Type B pancreatic cell (in vitro differentiated cells): ENCODE measurements around the gene PTPN23. TPM values are rescaled to one million over a fixed set of nuclear protein-coding genes. Genes with fewer than 3 reads are reported as not detected.

Experiments
- DNase-seq: peaks from one replicate; pipeline ENCODE4 v3.0.0; 2021; ENCODE audit warnings: mixed read lengths; ENCODE audit not compliant: unreplicated experiment; ENCODE audit errors: extremely low spot score
- H3K27ac Mint-ChIP-seq: 2 replicates; pipeline ENCODE4 v1.8.0; 2021; ENCODE audit warnings: mild to moderate bottlenecking, mixed read lengths
- H3K27me3 Mint-ChIP-seq: 2 replicates; pipeline ENCODE4 v1.8.0; 2021; ENCODE audit warnings: mixed read lengths
- H3K36me3 Mint-ChIP-seq: 2 replicates; pipeline ENCODE4 v1.8.0; 2021; ENCODE audit warnings: mixed read lengths
- H3K4me1 Mint-ChIP-seq: one replicate; pipeline ENCODE4 v1.8.0; 2021; ENCODE audit warnings: mixed read lengths; ENCODE audit not compliant: unreplicated experiment
- H3K4me3 Mint-ChIP-seq: 2 replicates; pipeline ENCODE4 v1.8.0; 2021; ENCODE audit warnings: mild to moderate bottlenecking, mixed read lengths
- H3K9me3 Mint-ChIP-seq: 2 replicates; pipeline ENCODE4 v1.8.0; 2021; ENCODE audit warnings: mixed read lengths
- CTCF ChIP-seq: fragments of 200-600 bp; sonication (generic); conservative IDR thresholded peaks from 2 replicates; pipeline ENCODE4 v1.5.0; 2021; ENCODE audit warnings: antibody characterized with exemption, mild to moderate bottlenecking
- total RNA-seq: library from RNA; stranded (reverse); gene quantifications from 2 replicates; pipeline ENCODE4 v1.2.1, GENCODE V29; 2021; ENCODE audit warnings: low replicate concordance

Gene PTPN23
- total RNA-seq, 1 donor from 2014 or later, result 52.5 TPM

GRCh38 chr3:47404431-47404876 is 23.6 kb downstream of the PTPN23 start:
- H3K27ac Mint-ChIP-seq, result no peak overlapping the region

GRCh38 chr3:47404955-47405790 is 24.4 kb downstream of the PTPN23 start:
- DNase-seq, result no peak
- H3K4me1 Mint-ChIP-seq, result no peaks in the 10 kb centered on the region
- no peak overlapping the region for H3K27ac Mint-ChIP-seq
- H3K9me3 Mint-ChIP-seq, result no peaks in the 10 kb centered on the region
- H3K4me3 Mint-ChIP-seq, result no peak overlapping the region
- H3K27me3 Mint-ChIP-seq, result no peaks in the 10 kb centered on the region
- H3K36me3 Mint-ChIP-seq, result peaks cover 4% of the 10 kb centered on the region
- TF ChIP-seq CTCF, result no peak

More at GRCh38 chr3:47404431-47404876, 23.6 kb downstream of the PTPN23 start:
- DNase-seq, result no peak
- H3K4me3 Mint-ChIP-seq, result no peak overlapping the region
- peaks cover 4% of the 10 kb centered on the region for H3K36me3 Mint-ChIP-seq
- no peaks in the 10 kb centered on the region for H3K4me1 Mint-ChIP-seq
- no peaks in the 10 kb centered on the region for H3K9me3 Mint-ChIP-seq
- no peak for TF ChIP-seq CTCF
- H3K27me3 Mint-ChIP-seq, result no peaks in the 10 kb centered on the region

- H3K4me3 Mint-ChIP-seq, result no peak overlapping the region
- no peak for DNase-seq
- no peaks in the 10 kb centered on the region for H3K4me1 Mint-ChIP-seq
- H3K27me3 Mint-ChIP-seq, result no peaks in the 10 kb centered on the region
- H3K9me3 Mint-ChIP-seq, result no peaks in the 10 kb centered on the region
- no peak for TF ChIP-seq CTCF
- H3K36me3 Mint-ChIP-seq, result peaks cover 4% of the 10 kb centered on the region
- H3K27ac Mint-ChIP-seq, result no peak overlapping the region
Measured at GRCh38 chr3:47405820-47406761, 25.3 kb downstream of the PTPN23 start.

GRCh38 chr3:47406762-47407149 is 25.9 kb downstream of the PTPN23 start:
- no peaks in the 10 kb centered on the region for H3K9me3 Mint-ChIP-seq
- H3K27me3 Mint-ChIP-seq, result no peaks in the 10 kb centered on the region
- H3K36me3 Mint-ChIP-seq, result peaks cover 3% of the 10 kb centered on the region
- H3K4me3 Mint-ChIP-seq, result no peak overlapping the region
- H3K4me1 Mint-ChIP-seq, result no peaks in the 10 kb centered on the region
- DNase-seq, result no peak
- TF ChIP-seq CTCF, result no peak
- no peak overlapping the region for H3K27ac Mint-ChIP-seq

- Mint-ChIP-seq H3K4me3 (no peak overlapping the region), H3K4me1 (no peaks in the 10 kb centered on the region), H3K36me3 (peaks cover 3% of the 10 kb centered on the region), H3K9me3 (no peaks in the 10 kb centered on the region), H3K27me3 (no peaks in the 10 kb centered on the region), H3K27ac (no peak overlapping the region)
- DNase-seq, result no peak
- no peak for TF ChIP-seq CTCF
Measured at GRCh38 chr3:47407237-47407636, 26.4 kb downstream of the PTPN23 start.
